ENCODE measurements around the gene C12orf56.

DNA sequence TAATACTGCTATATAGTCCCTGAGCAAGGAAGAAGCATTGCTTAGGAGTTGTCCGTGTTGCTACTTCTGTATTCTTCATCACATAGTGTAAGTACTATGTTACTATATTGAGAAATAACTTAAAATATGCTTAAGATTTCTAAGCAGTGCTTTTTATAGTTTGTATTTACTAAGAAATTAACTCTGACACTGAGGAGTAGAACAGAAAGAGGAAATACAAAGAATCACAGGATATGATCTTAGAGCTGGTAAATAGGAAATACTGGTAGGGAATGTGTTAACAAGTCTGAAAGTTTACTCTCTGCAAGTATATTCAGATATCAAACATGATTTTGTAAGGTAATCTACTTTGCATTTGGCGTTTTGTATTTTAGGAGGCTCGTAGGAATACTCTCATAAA, 29.1 kb upstream of the C12orf56 start:
- TF ChIP-seq, protein P1, sequence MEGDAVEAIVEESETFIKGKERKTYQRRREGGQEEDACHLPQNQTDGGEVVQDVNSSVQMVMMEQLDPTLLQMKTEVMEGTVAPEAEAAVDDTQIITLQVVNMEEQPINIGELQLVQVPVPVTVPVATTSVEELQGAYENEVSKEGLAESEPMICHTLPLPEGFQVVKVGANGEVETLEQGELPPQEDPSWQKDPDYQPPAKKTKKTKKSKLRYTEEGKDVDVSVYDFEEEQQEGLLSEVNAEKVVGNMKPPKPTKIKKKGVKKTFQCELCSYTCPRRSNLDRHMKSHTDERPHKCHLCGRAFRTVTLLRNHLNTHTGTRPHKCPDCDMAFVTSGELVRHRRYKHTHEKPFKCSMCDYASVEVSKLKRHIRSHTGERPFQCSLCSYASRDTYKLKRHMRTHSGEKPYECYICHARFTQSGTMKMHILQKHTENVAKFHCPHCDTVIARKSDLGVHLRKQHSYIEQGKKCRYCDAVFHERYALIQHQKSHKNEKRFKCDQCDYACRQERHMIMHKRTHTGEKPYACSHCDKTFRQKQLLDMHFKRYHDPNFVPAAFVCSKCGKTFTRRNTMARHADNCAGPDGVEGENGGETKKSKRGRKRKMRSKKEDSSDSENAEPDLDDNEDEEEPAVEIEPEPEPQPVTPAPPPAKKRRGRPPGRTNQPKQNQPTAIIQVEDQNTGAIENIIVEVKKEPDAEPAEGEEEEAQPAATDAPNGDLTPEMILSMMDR (IDR thresholded peaks at IDR 0.05): no peak
- no peak for TF ChIP-seq POLR2AphosphoS5 (IDR thresholded peaks at IDR 0.05)
- TF ChIP-seq POLR2A (IDR thresholded peaks at IDR 0.05): no peak
- TF ChIP-seq EP300 (IDR thresholded peaks at IDR 0.05): no peak

Data from sigmoid colon (tissue), 4 donors.